SK-N-SH treated with all-trans-retinoic acid at 6 μM for 48 hours (cell line): ENCODE results near the gene SYCE1.

ENCODE experiments used
- ZC3H10 ChIP-seq: fragments of 250-450 bp; sonication (Bioruptor Pico); IDR thresholded peaks from 2 replicates; pipeline ENCODE4 v1.5.1; 2021; ENCODE audit warnings: mild to moderate bottlenecking, moderate library complexity
- ZFP3 ChIP-seq: fragments of 250-450 bp; sonication (Bioruptor Pico); IDR thresholded peaks from 2 replicates; pipeline ENCODE4 v1.5.0; 2020; ENCODE audit warnings: mild to moderate bottlenecking, moderate library complexity

- TF ChIP-seq ZFP3: no peak
- TF ChIP-seq ZC3H10 (CRISPR knock-in tag): no peak
These were observed 36.4 kb downstream of the SYCE1 start for GRCh38 chr10:133528845-133529575.
